ENCODE data around the gene SV2B. TPM values are rescaled to one million over a fixed set of nuclear protein-coding genes. Genes with fewer than 3 reads are reported as not detected.

SV2B gene
- total RNA-seq, 2 donors from 2014 or later: 0.17 to 1.1 TPM

GRCh38 chr15:91183596-91183995, 83.5 kb downstream of the SV2B start:
- H3K4me3 ChIP-seq: no peak overlapping the region
- intact Hi-C loops (cut with DNase I): no loop called here
- TF ChIP-seq CTCF (IDR thresholded peaks at IDR 0.05): no peak
- no peak overlapping the region for H3K27ac ChIP-seq
- no peak for DNase-seq
- no peaks in the 10 kb centered on the region for H3K4me1 ChIP-seq
- H3K9me3 ChIP-seq: no peaks in the 10 kb centered on the region
- no peaks in the 10 kb centered on the region for H3K27me3 ChIP-seq
- H3K9ac ChIP-seq (ENCODE audit: low read depth in 2 of 2, low read length in 2 of 2): no peak overlapping the region
- no peaks in the 10 kb centered on the region for H3K36me3 ChIP-seq

GRCh38 chr15:91184441-91184840, 84.4 kb downstream of the SV2B start:
- no peaks in the 10 kb centered on the region for H3K4me1 ChIP-seq
- H3K4me3 ChIP-seq: no peak overlapping the region
- H3K27me3 ChIP-seq: no peaks in the 10 kb centered on the region
- no peak for DNase-seq
- no peak for TF ChIP-seq CTCF (IDR thresholded peaks at IDR 0.05)
- H3K36me3 ChIP-seq: no peaks in the 10 kb centered on the region
- no peak overlapping the region for H3K27ac ChIP-seq
- no peaks in the 10 kb centered on the region for H3K9me3 ChIP-seq
- intact Hi-C loops (cut with DNase I): no loop called here
- no peak overlapping the region for H3K9ac ChIP-seq (ENCODE audit: low read depth in 2 of 2, low read length in 2 of 2)

- intact Hi-C loops (cut with DNase I): no loop called here
- Histone ChIP-seq H3K27me3 (no peaks in the 10 kb centered on the region), H3K4me3 (no peak overlapping the region), H3K36me3 (no peaks in the 10 kb centered on the region), H3K27ac (no peak overlapping the region), H3K4me1 (no peaks in the 10 kb centered on the region), H3K9ac (ENCODE audit: low read depth in 2 of 2, low read length in 2 of 2) (no peak overlapping the region), H3K9me3 (no peaks in the 10 kb centered on the region)
- no peak for TF ChIP-seq CTCF (IDR thresholded peaks at IDR 0.05)
- DNase-seq: no peak
These were observed 87.0 kb downstream of the SV2B start for GRCh38 chr15:91186904-91187656.

GRCh38 chr15:91192285-91192684, 92.2 kb downstream of the SV2B start:
- TF ChIP-seq CTCF (IDR thresholded peaks at IDR 0.05): no peak
- no peak overlapping the region for H3K27ac ChIP-seq
- no peaks in the 10 kb centered on the region for H3K36me3 ChIP-seq
- no peaks in the 10 kb centered on the region for H3K4me1 ChIP-seq
- no peaks in the 10 kb centered on the region for H3K27me3 ChIP-seq
- intact Hi-C loops (cut with DNase I): no loop called here
- no peaks in the 10 kb centered on the region for H3K9me3 ChIP-seq
- H3K9ac ChIP-seq (ENCODE audit: low read depth in 2 of 2, low read length in 2 of 2): no peak overlapping the region
- no peak overlapping the region for H3K4me3 ChIP-seq
- DNase-seq: no peak

GRCh38 chr15:91192690-91193377, 92.8 kb downstream of the SV2B start:
- Histone ChIP-seq H3K27me3 (no peaks in the 10 kb centered on the region), H3K4me1 (no peaks in the 10 kb centered on the region), H3K27ac (no peak overlapping the region), H3K9ac (ENCODE audit: low read depth in 2 of 2, low read length in 2 of 2) (no peak overlapping the region), H3K4me3 (no peak overlapping the region), H3K36me3 (no peaks in the 10 kb centered on the region), H3K9me3 (no peaks in the 10 kb centered on the region)
- no peak for DNase-seq
- intact Hi-C loops (cut with DNase I): no loop called here
- no peak for TF ChIP-seq CTCF (IDR thresholded peaks at IDR 0.05)
